IMR-90 (cell line): ENCODE measurements around the gene UCP3. TPM values are rescaled to one million over a fixed set of nuclear protein-coding genes. Genes with fewer than 3 reads are reported as not detected.
A peak's percentile ranks its signal among the peaks of the same experiment; 100 is the strongest.

Experiments used
- ATAC-seq: fragments of 200-7000 bp; cut with Tn5 transposase; 2 replicates; pipeline ENCODE4 v1.9.1; 2020; ENCODE audit warnings: low read depth, mild to moderate bottlenecking, moderate library complexity
- BruUV-seq: library from RNA; stranded (reverse); fragments of 400-500 nt; replicated peaks from 2 replicates; lab custom pipeline; 2021; lab: Mats Ljungman, UMichigan
- CTCF ChIA-PET: fragments of 300-600 bp; formaldehyde crosslinking; extraction: SDS; loops from one replicate; lab custom pipeline; 2021; ENCODE audit warnings: antibody characterized with exemption; lab: Yijun Ruan, JAX
- POLR2A ChIA-PET: fragments of 300-600 bp; sonication (Branson Sonifier 250); formaldehyde crosslinking; loops from one replicate; lab custom pipeline; 2022; ENCODE audit warnings: antibody characterized with exemption; ENCODE audit not compliant: unreplicated experiment; lab: Charles Lee
- DNase-seq: peaks from one replicate; pipeline ENCODE4 v3.0.0; 2013
- H2AFZ ChIP-seq: replicated peaks from 2 replicates; pipeline ENCODE3; 2013; ENCODE audit warnings: low read length, mild to moderate bottlenecking; ENCODE audit not compliant: poor library complexity
- H2AK5ac ChIP-seq: 2 replicates; pipeline ENCODE4 v1.6.1; 2013; ENCODE audit warnings: low read depth, low read length, inconsistent platforms
- H2AK9ac ChIP-seq: replicated peaks from 2 replicates; pipeline ENCODE3; 2013; ENCODE audit warnings: mild to moderate bottlenecking, low read depth, low read length, moderate library complexity; ENCODE audit not compliant: poor library complexity
- H2BK120ac ChIP-seq: 2 replicates; pipeline ENCODE4 v1.6.1; 2013; ENCODE audit warnings: low read depth, low read length, inconsistent platforms
- H2BK15ac ChIP-seq: 3 replicates; pipeline ENCODE4 v1.6.1; 2013; ENCODE audit warnings: low read depth, low read length, inconsistent platforms
- H2BK20ac ChIP-seq: 2 replicates; pipeline ENCODE4 v1.6.1; 2013; ENCODE audit warnings: low read depth, mild to moderate bottlenecking, inconsistent platforms, low read length, moderate library complexity
- H2BK5ac ChIP-seq: 2 replicates; pipeline ENCODE4 v1.6.1; 2013; ENCODE audit warnings: mild to moderate bottlenecking, low read depth, low read length, inconsistent platforms; ENCODE audit not compliant: poor library complexity, severe bottlenecking
- H3K14ac ChIP-seq: replicated peaks from 2 replicates; pipeline ENCODE4 v1.6.1; 2013; ENCODE audit warnings: low read depth, low read length, inconsistent platforms
- H3K18ac ChIP-seq: 2 replicates; pipeline ENCODE4 v1.6.1; 2013; ENCODE audit warnings: low read depth, low read length, control low read depth
- H3K23ac ChIP-seq: 2 replicates; pipeline ENCODE4 v1.6.1; 2013; ENCODE audit warnings: low read depth, low read length, inconsistent platforms
- H3K27ac ChIP-seq: 2 replicates; pipeline ENCODE4 v1.5.1; 2013; ENCODE audit warnings: mild to moderate bottlenecking, control low read depth, low read length; ENCODE audit not compliant: insufficient read depth
- H3K27me3 ChIP-seq: 2 replicates; pipeline ENCODE4 v1.6.1; 2013; ENCODE audit warnings: low read length; ENCODE audit not compliant: control insufficient read depth, insufficient read depth
- H3K36me3 ChIP-seq: 2 replicates; pipeline ENCODE4 v1.6.1; 2013; ENCODE audit warnings: low read length, mixed read lengths; ENCODE audit not compliant: control insufficient read depth, insufficient read depth
- H3K4ac ChIP-seq: 2 replicates; pipeline ENCODE4 v1.6.1; 2013; ENCODE audit warnings: low read depth, low read length, inconsistent platforms
- H3K4me1 ChIP-seq: 2 replicates; pipeline ENCODE4 v1.6.1; 2013; ENCODE audit warnings: low read length, mixed read lengths; ENCODE audit not compliant: control insufficient read depth, insufficient read depth
- H3K4me2 ChIP-seq: 2 replicates; pipeline ENCODE4 v1.6.1; 2013; ENCODE audit warnings: low read depth, mild to moderate bottlenecking, control low read depth, low read length, moderate library complexity
- H3K4me3 ChIP-seq: 2 replicates; pipeline ENCODE4 v1.5.1; 2013; ENCODE audit warnings: low read depth, mild to moderate bottlenecking, control low read depth, low read length, moderate library complexity; ENCODE audit not compliant: insufficient read depth
- H3K56ac ChIP-seq: 2 replicates; pipeline ENCODE4 v1.6.1; 2013; ENCODE audit warnings: low read length, inconsistent platforms; ENCODE audit not compliant: insufficient read depth; ENCODE audit errors: extremely low read depth
- H3K79me1 ChIP-seq, 2 experiments: 2 replicates each; pipeline ENCODE4 v1.6.1; 2013; ENCODE audit warnings: low read length in 2 of 2, inconsistent platforms in 1 of 2, low read depth in 1 of 2
- H3K9ac ChIP-seq: 2 replicates; pipeline ENCODE4 v1.6.1; 2013; ENCODE audit warnings: low read depth, low read length, control low read depth
- H3K9me1 ChIP-seq: 2 replicates; pipeline ENCODE4 v1.6.1; 2013; ENCODE audit warnings: low read length, inconsistent platforms; ENCODE audit not compliant: insufficient read depth
- H3K9me3 ChIP-seq: 2 replicates; pipeline ENCODE4 v1.6.1; 2013; ENCODE audit warnings: low read length; ENCODE audit not compliant: control insufficient read depth, insufficient read depth
- H4K20me1 ChIP-seq: 2 replicates; pipeline ENCODE4 v1.6.1; 2013; ENCODE audit warnings: low read length, inconsistent platforms; ENCODE audit not compliant: insufficient read depth
- H4K5ac ChIP-seq: 2 replicates; pipeline ENCODE4 v1.6.1; 2013; ENCODE audit warnings: mild to moderate bottlenecking, low read depth, low read length, control low read depth
- H4K8ac ChIP-seq, 2 experiments: 2 replicates each; pipeline ENCODE4 v1.6.1; 2013; ENCODE audit warnings: low read depth in 2 of 2, low read length in 2 of 2, control low read depth in 1 of 2, inconsistent platforms in 1 of 2
- H4K91ac ChIP-seq: 2 replicates; pipeline ENCODE4 v1.6.1; 2013; ENCODE audit warnings: low read depth, low read length, inconsistent platforms; ENCODE audit not compliant: insufficient read depth
- BHLHE40 ChIP-seq: fragments of 150-350 bp; IDR thresholded peaks from 2 replicates; pipeline ENCODE4 v1.6.1; 2016; ENCODE audit warnings: mild to moderate bottlenecking, low read depth, low read length
- CHD1 ChIP-seq: IDR thresholded peaks from 2 replicates; pipeline ENCODE4 v1.6.1; 2012; ENCODE audit warnings: low read depth, low read length, improper control_type of control experiment
- ELK1 ChIP-seq: fragments of 150-350 bp; IDR thresholded peaks from 2 replicates; pipeline ENCODE4 v1.6.1; 2016; ENCODE audit warnings: low read depth, mild to moderate bottlenecking, low read length, moderate library complexity, borderline replicate concordance
- FOS ChIP-seq: fragments of 150-350 bp; IDR thresholded peaks from 2 replicates; pipeline ENCODE4 v1.6.1; 2016; ENCODE audit warnings: low read depth, low read length
- MXI1 ChIP-seq: IDR thresholded peaks from 2 replicates; pipeline ENCODE4 v1.6.1; 2012; ENCODE audit warnings: low read depth, mild to moderate bottlenecking, low read length, moderate library complexity, borderline replicate concordance
- POLR2A ChIP-seq: IDR thresholded peaks from 2 replicates; pipeline ENCODE4 v1.6.1; 2012; ENCODE audit warnings: mild to moderate bottlenecking, low read depth, low read length
- RAD21 ChIP-seq: IDR thresholded peaks from 2 replicates; pipeline ENCODE4 v1.6.1; 2012; ENCODE audit warnings: low read length, improper control_type of control experiment
- RFX5 ChIP-seq: IDR thresholded peaks from 2 replicates; pipeline ENCODE4 v1.8.0; 2012; ENCODE audit warnings: low read depth, mild to moderate bottlenecking, low read length, moderate library complexity
- SMC3 ChIP-seq: fragments of 150-350 bp; IDR thresholded peaks from 2 replicates; pipeline ENCODE4 v1.6.1; 2016; ENCODE audit warnings: low read depth, mild to moderate bottlenecking, antibody characterized with exemption, low read length, moderate library complexity
- USF2 ChIP-seq: fragments of 150-350 bp; IDR thresholded peaks from 2 replicates; pipeline ENCODE4 v1.6.1; 2017; ENCODE audit warnings: mild to moderate bottlenecking, antibody characterized with exemption, low read length, low read depth
- WGBS, 2 experiments: methylation state at CpG; one replicate each; pipeline versions ENCODE4 v1.1.5 to v1.1.7; 2013; ENCODE audit warnings: missing lambda C conversion rate in 2 of 2; ENCODE audit not compliant: insufficient read length in 1 of 2; ENCODE audit errors: extremely low coverage in 2 of 2; 5-methylcytosine and 5-hydroxymethylcytosine counted together
- dilution Hi-C: fragments of 300-500 bp; cut with HindIII; formaldehyde crosslinking; loops from one replicate; pipeline ENCODE4 v1.14.3; 2018; ENCODE audit warnings: low sequenced_read_pairs; ENCODE audit not compliant: unreplicated experiment
- in situ Hi-C: fragments of 300-500 bp; cut with MboI; formaldehyde crosslinking; loops from 3 replicates; pipeline ENCODE4 v1.14.3; 2019; ENCODE audit warnings: low sequenced_read_pairs, inconsistent platforms, mixed read lengths
- intact Hi-C: fragments of 100-400 bp; cut with micrococcal nuclease; formaldehyde crosslinking; loops from 2 replicates; pipeline ENCODE4 v1.10.0; 2022
- polyA plus RNA-seq, 3 experiments: library from polyadenylated mRNA; depleted of rRNA; stranded (reverse); fragments of >200 nt; gene quantifications; 2 replicates each; pipeline ENCODE4 v1.2.3, GENCODE V29; 2012; ENCODE audit warnings: low replicate concordance in 1 of 3
- total RNA-seq: library from RNA; depleted of rRNA; stranded (reverse); fragments of >200 nt; gene quantifications from 2 replicates; pipeline ENCODE4 v1.2.3, GENCODE V29; 2012

Gene UCP3
- total and polyA plus RNA-seq, 2 of the 4 experiments (the other 2 are of a cell fraction): under 0.01 to 0.80 TPM

- H3K9me3 ChIP-seq: no peaks in the 10 kb centered on the region
- H3K79me1 ChIP-seq: no peaks in the 10 kb centered on the region
- ChIA-PET CTCF (no interaction called here), POLR2A (no interaction called here)
- WGBS, 2 experiments: 100% methylated on average over 2 of the region's 6 CpGs; no CpG with 5 or more reads in 1 of the 2 experiments
- no peak overlapping the region for H2BK20ac ChIP-seq
- no peaks in the 10 kb centered on the region for H4K20me1 ChIP-seq
- no peak overlapping the region for H3K27ac ChIP-seq
- no peak overlapping the region for H3K23ac ChIP-seq
- no peak overlapping the region for H2BK15ac ChIP-seq
- no peaks in the 10 kb centered on the region for H3K36me3 ChIP-seq
- BruUV-seq: no TSS peak
- H3K9ac ChIP-seq: no peak overlapping the region
- no peak overlapping the region for H2BK5ac ChIP-seq
- H4K91ac ChIP-seq: no peak overlapping the region
- in situ Hi-C loops: no loop called here
- ATAC-seq: no peak
- dilution Hi-C loops: no loop called here
- no peak overlapping the region for H2AK5ac ChIP-seq
- no peak for DNase-seq
- H3K14ac ChIP-seq: no peak overlapping the region
- H3K4me3 ChIP-seq: no peak overlapping the region
- H4K8ac ChIP-seq: no peak overlapping the region
- no peak overlapping the region for H4K5ac ChIP-seq
- TF ChIP-seq RFX5 (no peak), BHLHE40 (no peak), ELK1 (no peak), RAD21 (peak; percentile 14; the same call in 1 of the 2 replicates), SMC3 (peak; percentile 22; the same call in 1 of the 2 replicates), POLR2A (no peak), FOS (no peak), CHD1 (no peak), USF2 (no peak), MXI1 (no peak)
- intact Hi-C loops: loop anchor here (10.0 kb wide), 1 partner anchor 326 kb away; the partner anchor contains the start of gene P4HA3
- H2BK120ac ChIP-seq: no peak overlapping the region
- H3K4ac ChIP-seq: no peak overlapping the region
- no peaks in the 10 kb centered on the region; the same call in 1 of the 2 replicates for H3K27me3 ChIP-seq
- no peaks in the 10 kb centered on the region for H3K9me1 ChIP-seq
- no peaks in the 10 kb centered on the region for H3K4me1 ChIP-seq
- no peak overlapping the region for H3K4me2 ChIP-seq
- H2AK9ac ChIP-seq: no peak overlapping the region
- no peak overlapping the region for H2AFZ ChIP-seq
- H3K18ac ChIP-seq: no peak overlapping the region
- H3K56ac ChIP-seq: no peak overlapping the region
These were observed 19.7 kb downstream of the UCP3 start for GRCh38 chr11:73989156-73989555.
